Measurements from ENCODE around the gene COL16A1.

The COL16A1 gene

DNA sequence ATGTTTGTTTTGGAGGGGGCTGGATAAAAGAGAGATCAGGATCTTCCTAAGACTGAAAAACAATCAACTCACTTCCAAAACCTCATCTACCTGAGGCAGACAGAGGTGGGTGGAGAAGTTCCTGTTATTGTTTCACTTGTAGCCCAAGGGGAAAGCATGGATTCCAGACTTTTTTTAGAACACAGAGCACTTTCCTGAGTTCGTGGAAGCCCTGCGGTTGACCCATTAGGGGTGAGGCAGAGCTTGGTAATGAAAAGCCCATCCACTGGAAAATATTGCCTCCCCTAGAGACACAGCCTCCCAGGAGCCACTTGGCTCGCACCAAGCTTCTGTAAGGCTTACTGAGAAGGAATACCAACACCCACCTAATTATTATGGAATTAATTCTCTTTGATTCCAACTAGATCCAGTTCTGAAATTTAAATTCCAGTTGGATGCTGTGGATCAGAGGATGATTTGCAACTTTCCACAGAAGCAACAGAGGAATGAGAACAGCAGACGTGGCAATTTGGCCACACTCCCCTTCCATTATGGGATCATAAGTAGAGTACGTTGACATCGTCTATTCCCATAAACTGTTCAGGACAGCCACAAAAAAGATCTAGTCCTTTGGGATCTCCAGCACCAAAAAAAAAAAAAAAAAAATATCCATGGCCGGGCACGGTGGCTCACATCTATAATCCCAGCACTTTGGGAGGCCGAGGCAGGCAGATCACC lies 55.0 kb downstream of the COL16A1 start:
- DNase-seq (ENCODE audit: low read depth, low spot score) = no peak
- ChIA-PET POLR2A (no interaction called here), CTCF (interaction anchor here (1.1 to 2.4 kb wide), 5 partner anchors 9 to 96 kb away, joined by 3 to 8 read pairs (median 4); no protein-coding TSS in a partner anchor)
- TF ChIP-seq, protein P1, sequence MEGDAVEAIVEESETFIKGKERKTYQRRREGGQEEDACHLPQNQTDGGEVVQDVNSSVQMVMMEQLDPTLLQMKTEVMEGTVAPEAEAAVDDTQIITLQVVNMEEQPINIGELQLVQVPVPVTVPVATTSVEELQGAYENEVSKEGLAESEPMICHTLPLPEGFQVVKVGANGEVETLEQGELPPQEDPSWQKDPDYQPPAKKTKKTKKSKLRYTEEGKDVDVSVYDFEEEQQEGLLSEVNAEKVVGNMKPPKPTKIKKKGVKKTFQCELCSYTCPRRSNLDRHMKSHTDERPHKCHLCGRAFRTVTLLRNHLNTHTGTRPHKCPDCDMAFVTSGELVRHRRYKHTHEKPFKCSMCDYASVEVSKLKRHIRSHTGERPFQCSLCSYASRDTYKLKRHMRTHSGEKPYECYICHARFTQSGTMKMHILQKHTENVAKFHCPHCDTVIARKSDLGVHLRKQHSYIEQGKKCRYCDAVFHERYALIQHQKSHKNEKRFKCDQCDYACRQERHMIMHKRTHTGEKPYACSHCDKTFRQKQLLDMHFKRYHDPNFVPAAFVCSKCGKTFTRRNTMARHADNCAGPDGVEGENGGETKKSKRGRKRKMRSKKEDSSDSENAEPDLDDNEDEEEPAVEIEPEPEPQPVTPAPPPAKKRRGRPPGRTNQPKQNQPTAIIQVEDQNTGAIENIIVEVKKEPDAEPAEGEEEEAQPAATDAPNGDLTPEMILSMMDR (IDR thresholded peaks at IDR 0.05; ENCODE audit: insufficient read depth, low read length, missing control alignments) = no peak
- no peak overlapping the region for H3K4me3 ChIP-seq (ENCODE audit: low read depth, low read length)

DNA sequence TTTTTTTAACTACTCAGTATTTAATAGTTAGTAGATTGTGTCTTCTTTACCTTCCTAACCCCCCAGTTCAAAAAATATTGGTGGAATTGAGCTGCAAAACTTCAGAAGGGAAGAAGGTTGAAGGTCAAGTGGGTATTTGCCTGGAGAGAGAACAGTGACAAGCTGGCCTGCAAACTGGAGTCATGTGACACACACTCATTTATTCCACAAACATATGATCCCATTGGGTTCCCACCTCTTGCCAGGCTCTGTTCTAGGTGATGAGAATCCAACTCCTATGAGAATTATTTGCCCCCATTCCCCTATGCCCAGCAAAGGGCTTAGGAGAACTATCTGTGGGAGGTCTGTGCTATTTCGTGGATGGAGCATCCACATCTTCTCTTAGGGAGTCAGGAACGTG lies 55.6 kb downstream of the COL16A1 start:
- TF ChIP-seq, protein P1 (IDR thresholded peaks at IDR 0.05; ENCODE audit: insufficient read depth, low read length, missing control alignments) = no peak
- ChIA-PET POLR2A (interaction anchor here (1.0 kb wide), 1 partner anchor 11 kb away, joined by 4 read pairs; no protein-coding TSS in a partner anchor), CTCF (interaction anchor here (0.7 to 2.4 kb wide), 9 partner anchors 9 to 117 kb away, joined by 3 to 8 read pairs (median 4); no protein-coding TSS in a partner anchor)
- H3K4me3 ChIP-seq (ENCODE audit: low read depth, low read length) = no peak overlapping the region
- DNase-seq (ENCODE audit: low read depth, low spot score) = no peak

DNA sequence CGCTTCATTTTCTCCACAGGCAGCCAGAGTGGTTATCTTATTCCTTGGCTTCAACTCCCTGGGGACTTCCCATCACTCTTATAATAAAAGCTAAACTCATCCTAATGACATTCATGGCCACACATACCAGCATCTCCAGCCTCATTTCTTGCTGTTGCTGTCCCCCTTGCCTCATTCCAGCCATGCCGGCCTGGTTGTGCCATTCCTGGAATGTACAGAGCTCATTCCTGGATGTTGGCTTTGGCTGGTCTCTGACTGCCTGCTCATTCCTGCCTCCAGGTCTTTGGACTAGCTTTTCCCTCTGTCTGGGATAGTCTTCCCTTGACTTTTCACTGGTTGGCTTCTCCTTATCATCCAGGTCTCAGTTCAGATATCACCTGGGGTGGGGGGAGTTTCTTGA lies 56.7 kb downstream of the COL16A1 start:
- POLR2A ChIA-PET = interaction anchor here (0.6 to 1.5 kb wide), 4 partner anchors 12 to 67 kb away, joined by 3 to 4 read pairs (median 3); partner anchors contain the start of gene COL16A1

DNA sequence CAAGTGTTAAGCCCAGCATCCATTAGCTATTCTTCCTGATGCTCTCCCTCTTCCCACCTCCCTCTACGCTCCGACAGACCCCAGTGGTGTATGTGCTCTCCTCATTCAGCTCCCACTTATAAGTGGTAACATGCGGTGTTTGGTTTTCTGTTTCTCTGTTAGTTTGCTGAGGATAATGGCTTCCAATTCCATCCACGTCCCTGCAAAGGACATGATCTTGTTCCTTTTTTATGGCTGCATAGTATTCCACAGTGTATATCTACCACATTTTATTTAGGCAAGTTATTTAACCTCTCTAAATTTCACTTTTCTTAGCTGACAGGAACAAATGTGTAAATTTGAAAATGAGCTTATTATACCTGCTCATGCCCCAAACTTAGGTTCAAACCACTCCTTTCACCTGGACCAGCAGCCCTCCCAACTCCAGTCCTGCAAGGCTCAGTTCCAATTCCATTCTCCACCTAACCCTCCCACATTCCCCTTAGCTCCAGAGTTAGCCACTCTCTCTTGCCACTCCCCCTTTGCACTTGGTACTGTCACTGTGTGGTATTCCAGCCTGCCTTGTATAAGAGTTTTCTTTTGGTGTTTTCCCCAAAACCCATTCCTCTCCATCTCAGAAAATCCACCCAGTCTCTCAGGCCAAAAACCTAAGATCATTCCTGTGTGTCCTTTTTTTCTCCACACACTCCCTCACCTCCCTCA lies 57.4 kb downstream of the COL16A1 start:
- ChIA-PET POLR2A (interaction anchor here (0.6 to 1.5 kb wide), 3 partner anchors 44 to 68 kb away, joined by 3 read pairs; partner anchors contain the start of gene COL16A1), CTCF (interaction anchor here (0.8 to 2.1 kb wide), 8 partner anchors 13 to 119 kb away, joined by 3 to 8 read pairs (median 4); no protein-coding TSS in a partner anchor)
- no peak for DNase-seq (ENCODE audit: low read depth, low spot score)
- TF ChIP-seq, protein P1 (IDR thresholded peaks at IDR 0.05; ENCODE audit: insufficient read depth, low read length, missing control alignments) = no peak
- no peak overlapping the region; the same call in 1 of the 2 replicates for H3K4me3 ChIP-seq (ENCODE audit: low read depth, low read length)

More for the DNA sequence above, 56.7 kb downstream of the COL16A1 start:
- H3K4me3 ChIP-seq (ENCODE audit: low read depth, low read length) = no peak overlapping the region
- DNase-seq (ENCODE audit: low read depth, low spot score) = peak; percentile 91
- CTCF ChIA-PET = interaction anchor here (0.8 to 2.1 kb wide), 8 partner anchors 12 to 118 kb away, joined by 3 to 8 read pairs (median 4); no protein-coding TSS in a partner anchor
- TF ChIP-seq, protein P1 (IDR thresholded peaks at IDR 0.05; ENCODE audit: insufficient read depth, low read length, missing control alignments) = peak; percentile 51

DNA sequence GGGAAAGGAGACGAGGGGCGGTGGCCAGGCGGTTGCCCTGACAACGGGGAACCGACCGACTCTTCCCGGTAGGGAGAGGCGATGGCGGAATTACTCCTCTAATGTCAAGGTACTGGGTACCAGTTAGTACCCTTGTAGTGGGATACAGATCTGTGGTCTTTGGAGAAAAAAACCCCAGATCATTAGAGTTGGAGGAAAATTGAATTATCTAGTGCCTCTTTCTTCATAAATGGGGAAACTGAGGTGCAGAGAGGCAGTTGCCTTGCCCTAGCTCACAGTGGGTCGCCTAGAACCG lies 58.6 kb downstream of the COL16A1 start:
- CTCF ChIA-PET = interaction anchor here (1.3 to 3.5 kb wide), 4 partner anchors 13 to 144 kb away, joined by 6 to 22 read pairs (median 7); no protein-coding TSS in a partner anchor
- POLR2A ChIA-PET = interaction anchor here (0.8 to 1.9 kb wide), 8 partner anchors 54 to 153 kb away, joined by 3 to 8 read pairs (median 3); partner anchors contain the start of gene COL16A1
- DNase-seq (ENCODE audit: low read depth, low spot score) = no peak
- TF ChIP-seq, protein P1 (IDR thresholded peaks at IDR 0.05; ENCODE audit: insufficient read depth, low read length, missing control alignments) = no peak
- H3K4me3 ChIP-seq (ENCODE audit: low read depth, low read length) = peak overlapping the region; percentile 98

Measured in AG04449 (cell line).